Bronchial epithelial cell (primary cell): ENCODE results near the gene KRTAP3-3. TPM values are rescaled to one million over a fixed set of nuclear protein-coding genes. Genes with fewer than 3 reads are reported as not detected.

Experiments
- DNase-seq: peaks from one replicate; pipeline ENCODE4 v3.0.0-alpha.2; 2010; ENCODE audit warnings: low read depth
- FAIRE-seq: peaks from 2 replicates; lab custom pipeline; 2011; peaks lifted over from hg19 to GRCh38; lab: Jason Lieb, UNC
- H3K27me3 ChIP-seq: 2 replicates; pipeline ENCODE4 v1.5.1; 2011; ENCODE audit warnings: low read length; ENCODE audit not compliant: control insufficient read depth, insufficient read depth
- H3K36me3 ChIP-seq: 2 replicates; pipeline ENCODE4 v1.5.1; 2011; ENCODE audit warnings: low read length; ENCODE audit not compliant: control insufficient read depth, insufficient read depth
- H3K4me3 ChIP-seq: 2 replicates; pipeline ENCODE4 v1.5.1; 2011; ENCODE audit warnings: mild to moderate bottlenecking, low read depth, low read length, control low read depth
- CTCF ChIP-seq: IDR thresholded peaks from 2 replicates; pipeline ENCODE4 v1.5.1; 2011; ENCODE audit warnings: mild to moderate bottlenecking, moderate library complexity, low read length, control low read depth, inconsistent platforms; ENCODE audit not compliant: insufficient read depth, severe bottlenecking
- total RNA-seq: library from RNA; depleted of rRNA; stranded (reverse); fragments of >200 nt; gene quantifications from 2 replicates; pipeline ENCODE4 v1.2.1, GENCODE V29; 2014

KRTAP3-3 gene
- total RNA-seq, 1 donor from 2014 or later = not detected

DNA sequence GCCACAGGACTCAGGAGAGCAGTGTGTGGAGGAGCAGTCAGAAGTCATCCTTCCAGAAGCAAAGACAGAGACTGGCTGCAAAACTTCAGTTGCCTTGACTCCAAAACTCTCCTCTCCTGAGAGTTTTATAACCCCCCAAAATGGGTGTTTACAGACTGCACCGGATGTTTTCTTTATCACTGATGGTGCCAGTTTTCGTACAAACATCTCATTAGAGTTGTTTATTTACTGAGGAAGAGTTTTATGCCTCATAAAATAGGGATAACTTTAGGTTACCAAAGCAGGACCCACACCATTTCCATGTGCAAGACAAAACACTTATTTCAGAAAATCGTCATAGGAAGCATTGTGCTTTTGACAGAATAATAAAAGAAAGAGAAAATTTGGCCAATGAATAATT, 9.7 kb downstream of the KRTAP3-3 start, which contains the start of gene KRT40:
Gene KRT40 (minus strand): TSS at position 101 of the 400 bp plus-strand sequence. CDS start 53 bp downstream, at position 48.
- no peaks in the 10 kb centered on the region for H3K36me3 ChIP-seq
- no peak for DNase-seq
- no peak for FAIRE-seq

GRCh38 chr17:40981115-40981514, 12.8 kb downstream of the KRTAP3-3 start:
- FAIRE-seq = no peak
- no peak for TF ChIP-seq CTCF
- DNase-seq = no peak
- no peaks in the 10 kb centered on the region for H3K27me3 ChIP-seq
- no peaks in the 10 kb centered on the region for H3K36me3 ChIP-seq
- H3K4me3 ChIP-seq = no peak overlapping the region

More for the DNA sequence above, 9.7 kb downstream of the KRTAP3-3 start, which contains the start of gene KRT40:
- H3K4me3 ChIP-seq = no peak within 1 kb of the TSS
- no peaks in the 10 kb centered on the region for H3K27me3 ChIP-seq
- no peak for TF ChIP-seq CTCF

GRCh38 chr17:40980596-40980995, 13.4 kb downstream of the KRTAP3-3 start:
- DNase-seq (no peak), FAIRE-seq (peak; percentile 47)
- H3K36me3 ChIP-seq = no peaks in the 10 kb centered on the region
- H3K4me3 ChIP-seq = no peak overlapping the region
- no peaks in the 10 kb centered on the region for H3K27me3 ChIP-seq
- no peak for TF ChIP-seq CTCF

DNA sequence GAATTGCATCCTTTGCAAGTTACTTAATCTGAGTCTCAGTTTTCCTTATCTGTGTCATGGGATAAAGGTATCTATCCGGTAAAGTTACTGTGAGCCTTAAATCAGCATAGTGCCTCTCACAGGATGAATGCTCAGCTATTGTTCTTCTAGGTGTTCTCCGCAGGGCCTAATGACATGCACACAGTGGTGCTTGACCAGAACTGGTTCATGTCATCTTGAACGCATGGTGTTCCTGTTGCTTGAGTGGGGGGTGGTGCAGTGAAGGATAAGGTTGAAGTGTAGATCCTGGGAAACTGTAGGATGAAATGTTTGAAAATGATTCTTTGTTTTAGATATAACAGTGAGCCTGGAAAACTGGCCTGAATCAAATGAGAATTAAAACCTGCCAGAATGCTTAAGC, 13.8 kb downstream of the KRTAP3-3 start:
- no peak for TF ChIP-seq CTCF
- H3K4me3 ChIP-seq = no peak overlapping the region
- no peaks in the 10 kb centered on the region for H3K27me3 ChIP-seq
- no peak for FAIRE-seq
- no peak for DNase-seq
- H3K36me3 ChIP-seq = no peaks in the 10 kb centered on the region

DNA sequence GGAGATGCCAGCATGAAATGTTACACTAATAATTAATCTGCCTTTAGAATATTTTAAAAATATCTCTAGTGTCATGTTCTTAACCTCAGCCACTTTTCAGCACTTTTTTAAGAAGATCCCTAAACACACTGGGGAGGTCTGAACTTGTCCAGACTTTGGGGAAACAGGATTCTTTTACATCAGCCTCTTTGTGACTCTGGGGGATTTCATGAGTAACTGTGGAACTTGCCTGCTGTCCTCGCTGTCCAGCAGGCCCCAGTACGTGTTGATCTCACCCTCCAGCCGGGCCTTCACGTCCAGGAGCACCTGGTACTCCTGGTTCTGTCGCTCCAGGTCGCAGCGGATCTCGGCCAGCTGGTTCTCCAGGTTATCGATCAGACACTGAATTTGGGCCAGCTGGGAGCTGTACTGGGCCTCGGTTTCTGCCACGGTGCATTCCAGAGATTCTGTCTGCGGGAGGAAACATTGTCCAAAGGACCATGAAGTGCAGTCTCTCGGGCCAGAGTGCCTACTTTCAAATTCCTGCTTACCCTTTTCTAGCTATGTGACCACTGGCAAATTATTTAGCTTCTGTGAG, 15.3 kb downstream of the KRTAP3-3 start:
- no peak overlapping the region for H3K4me3 ChIP-seq
- no peak for TF ChIP-seq CTCF
- FAIRE-seq = no peak
- H3K36me3 ChIP-seq = no peaks in the 10 kb centered on the region
- no peaks in the 10 kb centered on the region for H3K27me3 ChIP-seq
- peak; percentile 39 for DNase-seq

GRCh38 chr17:40975516-40975915, 18.4 kb downstream of the KRTAP3-3 start:
- Histone ChIP-seq H3K36me3 (no peaks in the 10 kb centered on the region), H3K27me3 (no peaks in the 10 kb centered on the region), H3K4me3 (no peak overlapping the region)
- DNase-seq = no peak
- FAIRE-seq = no peak
- TF ChIP-seq CTCF = no peak
